GM19372 (cell line): ENCODE measurements around the gene COL6A2.
"Not testable (repeated sequence)": the region's sequence is repeated elsewhere in the genome, so short reads cannot be mapped to it uniquely, and the experiment has no call there.

ENCODE experiments used
- ATAC-seq: cut with Tn5 transposase; IDR thresholded peaks from one replicate; pipeline ENCODE4 v1.9.1; 2021; ENCODE audit warnings: mild to moderate bottlenecking, low read depth, moderate library complexity; ENCODE audit not compliant: unreplicated experiment

Gene COL6A2

GRCh38 chr21:46137908-46138307 is 40.0 kb downstream of the COL6A2 start:
- no peak for ATAC-seq

- ATAC-seq, result no peak
These were observed 40.6 kb downstream of the COL6A2 start for GRCh38 chr21:46138383-46138970.

DNA sequence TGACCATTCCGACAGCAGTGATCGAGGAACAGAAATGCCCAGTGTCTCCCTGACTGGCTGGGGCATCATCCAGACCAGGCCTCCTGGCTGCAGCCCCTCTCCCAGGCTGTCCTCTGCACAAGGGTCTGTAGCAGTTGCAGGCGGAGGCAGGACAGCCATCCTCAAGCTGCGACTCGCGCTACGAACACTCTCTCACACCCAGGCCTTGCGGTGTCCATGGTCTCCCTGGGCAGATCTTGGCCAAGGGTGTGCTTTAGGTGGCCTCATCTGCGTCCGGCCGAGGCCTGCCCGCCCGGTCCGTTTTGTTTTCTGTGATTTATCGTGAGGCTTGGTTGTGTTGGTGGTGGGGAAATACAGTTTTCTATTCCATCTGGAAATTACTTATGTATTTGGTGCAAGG is 41.8 kb downstream of the COL6A2 start:
- ATAC-seq, result no peak

- not testable (repeated sequence) for ATAC-seq
These were observed 42.6 kb downstream of the COL6A2 start for GRCh38 chr21:46140352-46141003.

DNA sequence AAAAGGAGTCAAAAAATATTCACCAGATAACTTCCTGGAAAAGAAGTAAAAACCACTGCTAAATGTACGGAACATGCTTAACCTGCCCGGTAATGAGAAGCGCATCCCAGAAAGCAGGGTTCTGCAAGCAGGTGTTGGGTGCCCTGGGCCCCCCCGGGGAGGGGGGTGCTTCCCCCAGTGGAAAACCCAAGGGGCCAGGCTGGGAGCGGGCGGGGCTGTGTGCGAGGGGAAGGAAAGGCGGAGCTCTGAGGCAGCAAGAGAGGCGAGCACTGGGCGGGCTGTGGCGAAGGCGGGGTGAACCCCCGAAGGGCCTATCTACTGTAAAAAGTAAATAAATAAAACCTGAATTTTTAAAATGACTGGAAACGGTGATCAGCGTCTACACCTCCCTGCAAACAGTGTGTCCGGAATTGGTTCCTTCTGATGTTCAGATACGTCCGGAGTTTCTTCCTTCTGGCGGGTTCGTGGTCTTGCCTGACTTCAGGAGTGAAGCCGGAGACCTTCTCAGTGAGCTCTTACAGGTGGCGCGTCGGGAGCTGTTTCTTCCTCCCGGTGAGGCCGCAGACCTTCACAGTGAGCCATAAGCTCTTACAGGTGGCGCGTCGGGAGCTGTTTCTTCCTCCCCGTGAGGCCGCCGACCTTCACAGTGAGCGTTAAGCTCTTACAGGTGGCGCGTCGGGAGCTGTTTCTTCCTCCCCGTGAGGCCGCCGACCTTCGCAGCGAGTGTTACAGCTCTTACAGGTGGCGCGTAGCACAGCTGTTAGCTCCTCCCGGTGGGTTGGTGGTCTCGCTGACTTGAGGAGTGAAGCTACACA is 44.1 kb downstream of the COL6A2 start:
- ATAC-seq, result no peak

DNA sequence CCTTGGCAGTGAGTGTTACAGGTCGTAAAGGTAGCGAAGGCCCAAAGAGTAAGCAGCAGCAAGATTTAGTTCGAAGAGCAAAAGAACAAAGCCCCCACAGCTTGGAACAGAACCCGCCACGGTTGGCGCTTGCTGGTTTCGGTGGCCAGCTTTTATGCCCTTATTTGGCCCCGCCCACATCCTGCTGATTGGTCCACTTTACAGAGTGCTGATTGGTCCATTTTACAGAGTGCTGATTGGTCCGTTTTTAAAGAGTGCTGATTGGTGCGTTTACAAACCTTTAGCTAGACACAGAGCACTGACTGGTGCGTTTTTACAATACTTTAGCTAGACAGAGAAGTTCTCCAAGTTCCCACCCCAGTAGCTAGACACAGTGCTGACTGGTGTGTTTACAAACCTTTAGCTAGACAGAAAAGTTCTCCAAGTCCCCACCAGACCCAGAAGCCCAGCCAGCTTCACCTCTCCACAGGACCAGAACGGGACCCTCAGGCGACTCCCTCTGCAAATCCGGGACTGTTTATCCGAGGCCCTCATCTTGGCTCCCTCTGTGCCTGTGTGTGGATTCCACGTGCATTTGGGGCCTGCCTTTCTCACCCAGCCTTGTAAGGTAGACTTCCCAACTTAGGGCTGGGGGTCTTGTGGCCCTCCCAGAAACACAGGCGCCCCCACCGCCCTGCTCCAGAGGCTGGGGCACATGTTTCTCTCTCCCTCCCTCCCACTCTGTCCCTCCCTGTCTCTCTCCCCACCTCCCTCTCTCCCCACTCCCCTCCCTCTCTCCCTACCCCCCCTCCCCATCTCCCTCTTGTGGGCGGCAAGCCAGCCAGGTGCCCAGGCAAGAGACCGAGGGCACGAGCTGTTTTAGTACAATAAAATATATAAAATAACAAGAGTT is 44.9 kb downstream of the COL6A2 start:
- ATAC-seq, result no peak

DNA sequence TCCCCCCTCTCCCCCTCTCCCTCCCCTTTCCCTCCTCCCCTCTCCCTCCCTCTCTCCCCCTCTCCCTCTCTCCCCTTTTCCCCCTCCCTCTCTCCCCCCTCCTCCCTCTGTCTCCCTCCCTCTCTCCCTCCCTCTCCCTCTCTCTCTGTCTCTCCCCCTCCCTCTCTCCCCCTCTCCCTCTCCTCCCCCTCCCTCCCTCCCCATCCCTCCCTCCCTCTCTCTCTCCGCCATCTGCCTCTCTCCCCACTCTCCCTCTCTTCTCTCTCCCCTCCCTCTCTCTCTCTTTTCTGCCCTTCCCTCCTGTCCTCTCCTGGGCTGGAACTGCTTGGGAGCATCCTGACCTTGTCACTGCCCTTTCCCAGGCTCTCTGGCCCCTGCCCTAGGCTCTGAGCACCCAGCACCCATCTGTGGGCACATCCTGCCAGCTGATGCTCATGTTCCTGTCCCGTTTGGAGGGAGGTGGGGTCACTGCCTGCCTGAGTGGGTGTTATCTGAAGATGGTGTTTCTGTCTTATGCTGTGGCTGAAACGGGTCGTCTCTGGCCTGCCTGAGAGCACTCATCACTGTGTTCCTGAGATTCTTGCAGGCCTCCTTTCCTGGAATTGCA is 46.7 kb downstream of the COL6A2 start:
- ATAC-seq, result no peak

DNA sequence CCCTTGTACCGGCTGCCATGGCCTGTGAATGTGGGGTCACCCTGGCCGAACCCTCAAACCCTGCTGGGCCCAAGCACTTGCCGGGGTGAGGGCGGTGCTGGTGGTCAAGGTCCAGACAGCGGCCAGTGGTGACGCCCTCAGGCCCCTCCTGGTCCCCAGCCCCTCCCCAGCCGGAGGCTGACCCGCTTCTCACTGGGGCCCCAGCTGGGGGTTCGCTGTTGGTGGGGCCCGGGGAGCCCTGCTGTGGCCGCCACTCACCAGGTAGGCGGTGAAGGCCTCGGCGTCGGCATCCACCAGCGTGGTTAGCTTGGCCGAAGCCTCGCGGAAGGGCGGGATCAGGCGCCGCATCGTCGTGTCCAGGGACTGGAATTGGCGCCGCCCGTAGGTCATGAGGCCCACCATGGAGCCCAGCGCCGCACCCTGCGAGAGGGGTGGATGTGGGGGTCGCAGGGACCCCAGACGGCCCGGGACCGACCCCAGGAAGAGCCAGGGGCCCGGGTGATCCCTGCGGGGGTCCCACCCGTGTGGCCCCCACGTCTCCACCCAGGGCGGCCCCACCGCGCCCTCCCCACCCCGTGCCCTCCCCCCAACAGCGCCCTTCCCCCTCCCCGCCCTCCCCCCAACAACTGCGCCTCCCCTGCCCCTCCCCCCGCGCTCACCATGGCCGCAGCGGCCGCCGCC is 47.4 kb downstream of the COL6A2 start:
- ATAC-seq, result no peak

- ATAC-seq, result no peak
These were observed 48.2 kb downstream of the COL6A2 start for GRCh38 chr21:46145840-46146691.

DNA sequence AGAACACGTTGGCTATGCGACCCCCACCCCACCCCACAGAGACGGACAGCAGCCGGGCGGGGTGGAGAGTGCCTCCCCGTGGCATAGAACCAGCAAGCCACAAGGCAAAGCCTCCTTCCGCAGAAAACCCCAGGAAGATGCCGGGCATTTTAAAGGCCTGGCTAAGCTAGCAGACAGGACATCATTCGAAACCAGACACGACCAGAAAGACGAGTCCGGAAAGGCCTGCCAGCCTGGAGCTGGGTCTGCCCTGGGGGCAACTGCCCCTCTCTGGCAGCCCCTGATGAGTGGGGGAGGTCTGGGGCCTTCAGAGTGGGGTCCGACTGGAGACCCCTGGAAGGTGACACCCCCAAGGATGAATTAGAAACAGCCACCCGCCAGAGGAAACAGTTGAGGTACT is 48.9 kb downstream of the COL6A2 start:
- no peak for ATAC-seq

- not testable (repeated sequence) for ATAC-seq
These were observed 49.5 kb downstream of the COL6A2 start for GRCh38 chr21:46147429-46147828.

- no peak for ATAC-seq
These were observed 50.2 kb downstream of the COL6A2 start for GRCh38 chr21:46148106-46148505.

DNA sequence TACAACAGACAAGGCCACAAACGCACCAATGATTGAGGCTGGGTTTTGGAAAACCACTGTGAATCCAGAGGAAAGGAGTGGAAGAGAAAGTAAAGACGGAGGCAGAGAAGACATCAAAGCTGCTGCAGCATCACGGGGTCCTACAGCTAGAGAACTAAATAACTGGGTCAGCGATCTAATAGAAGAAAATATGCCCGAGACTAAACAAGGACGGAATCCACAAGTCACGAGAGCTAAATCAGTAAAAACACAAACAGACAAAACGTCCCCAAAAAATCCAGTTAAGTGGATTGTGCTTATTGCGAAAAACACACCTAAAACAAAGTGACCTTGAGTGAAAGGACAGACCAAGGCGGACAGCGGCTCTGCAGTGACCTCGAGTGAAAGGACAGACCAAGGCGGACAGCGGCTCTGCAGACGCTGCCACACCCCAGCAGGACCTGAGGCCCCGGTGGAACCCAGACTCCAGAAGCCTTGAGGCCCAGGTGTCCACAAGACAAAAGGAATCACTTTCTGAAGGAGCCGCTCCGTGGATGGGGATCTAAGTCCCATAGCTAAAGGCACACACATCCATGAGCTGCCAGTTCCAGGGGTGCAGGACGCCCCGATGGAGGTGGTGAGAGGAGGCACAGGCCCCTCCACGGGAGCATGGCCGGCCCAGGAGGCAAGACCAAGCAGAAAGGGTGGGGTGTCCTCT is 51.4 kb downstream of the COL6A2 start:
- ATAC-seq, result no peak

DNA sequence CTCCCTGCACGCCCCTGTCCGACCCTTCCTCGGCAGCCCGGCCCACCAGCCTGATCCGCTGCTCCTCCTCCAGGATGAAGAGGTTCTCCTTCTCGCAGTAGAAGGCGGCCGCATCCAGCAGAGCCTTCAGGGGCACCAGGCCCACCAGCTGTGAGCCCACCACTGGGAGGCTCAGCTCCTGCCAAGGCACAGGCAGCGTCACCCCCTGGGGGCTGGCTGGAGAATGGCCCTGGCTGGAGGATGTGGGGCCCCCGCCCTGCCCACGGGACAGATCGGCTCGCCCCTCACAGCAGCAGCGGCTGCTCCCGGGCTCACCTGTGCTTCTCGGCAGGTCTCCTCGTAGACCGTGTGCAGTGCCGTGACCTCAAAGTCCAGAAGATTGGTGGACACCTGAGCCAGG is 52.2 kb downstream of the COL6A2 start:
- no peak for ATAC-seq

DNA sequence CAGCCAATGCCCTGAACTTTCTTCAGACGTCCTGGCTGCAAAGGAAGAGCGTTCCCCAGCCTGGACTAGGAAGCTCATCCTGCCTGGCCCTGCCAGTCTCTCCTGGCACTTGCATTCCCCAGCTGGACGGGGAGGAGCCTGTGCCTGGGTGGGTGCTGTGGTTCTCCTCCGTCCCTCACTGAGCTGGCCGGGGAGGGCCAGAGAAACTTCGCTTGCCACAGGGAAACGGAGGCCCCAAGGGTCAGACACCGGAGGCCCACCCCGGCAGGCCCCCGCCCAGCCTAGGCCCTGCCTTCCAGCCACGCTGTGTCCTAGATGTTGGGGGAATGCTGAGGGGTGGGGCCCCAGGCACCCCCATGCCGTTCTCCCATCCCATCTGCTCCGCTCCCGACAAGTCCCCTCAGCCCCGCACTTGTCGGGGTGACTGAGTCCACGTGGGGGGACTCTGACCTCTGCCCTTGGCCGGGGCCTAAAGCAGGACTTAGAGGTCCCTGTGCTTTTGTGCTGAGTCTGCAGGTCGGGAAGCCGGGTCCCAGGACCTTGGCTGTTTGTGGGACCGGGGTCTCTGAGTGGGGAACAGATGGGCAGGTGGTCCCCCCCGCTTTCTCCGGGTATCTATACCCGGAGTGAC is 52.7 kb downstream of the COL6A2 start:
- ATAC-seq, result no peak

DNA sequence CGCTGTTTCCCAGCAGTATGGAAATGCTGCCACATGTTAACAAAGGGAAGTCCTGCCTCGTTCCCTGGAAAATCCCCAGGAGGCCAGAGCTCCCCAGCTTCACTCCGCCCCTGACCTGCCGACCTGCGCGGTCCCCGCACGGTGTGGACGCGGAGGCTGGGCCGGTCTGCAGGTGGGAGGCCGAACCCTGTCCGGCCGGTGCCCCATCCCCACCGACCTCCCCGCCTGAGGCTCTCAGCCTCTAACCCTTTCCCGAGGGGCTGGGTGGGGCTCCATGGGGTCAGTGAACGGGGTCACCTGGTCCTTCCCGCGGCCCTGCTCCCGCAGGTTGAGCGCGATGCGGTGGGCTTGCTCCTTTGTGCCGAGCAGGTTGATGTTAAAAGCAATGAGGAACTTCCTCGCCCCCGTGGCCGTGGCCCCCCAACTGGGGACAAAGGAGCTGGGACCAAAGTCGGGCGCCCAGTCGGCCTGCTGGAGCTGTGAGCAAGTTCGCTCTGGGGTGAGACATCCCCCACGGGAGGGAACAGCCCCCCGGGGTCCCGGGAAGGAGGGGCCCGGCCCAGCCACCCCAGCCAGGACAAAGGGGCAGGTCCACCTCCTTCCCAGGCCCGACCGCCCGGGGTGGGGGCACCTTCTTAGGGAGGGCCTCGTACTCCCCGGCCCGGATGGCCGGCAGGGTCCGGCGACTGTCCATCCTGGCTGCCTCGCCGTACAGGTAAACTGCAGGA is 53.5 kb downstream of the COL6A2 start:
- ATAC-seq, result no peak
